ENCODE data around the gene PIEZO2. TPM values are rescaled to one million over a fixed set of nuclear protein-coding genes. Genes with fewer than 3 reads are reported as not detected.
A peak's percentile ranks its signal among the peaks of the same experiment; 100 is the strongest.

Gene PIEZO2
- total RNA-seq, 1 experiment from 2014 or later, result 10.7 TPM

DNA sequence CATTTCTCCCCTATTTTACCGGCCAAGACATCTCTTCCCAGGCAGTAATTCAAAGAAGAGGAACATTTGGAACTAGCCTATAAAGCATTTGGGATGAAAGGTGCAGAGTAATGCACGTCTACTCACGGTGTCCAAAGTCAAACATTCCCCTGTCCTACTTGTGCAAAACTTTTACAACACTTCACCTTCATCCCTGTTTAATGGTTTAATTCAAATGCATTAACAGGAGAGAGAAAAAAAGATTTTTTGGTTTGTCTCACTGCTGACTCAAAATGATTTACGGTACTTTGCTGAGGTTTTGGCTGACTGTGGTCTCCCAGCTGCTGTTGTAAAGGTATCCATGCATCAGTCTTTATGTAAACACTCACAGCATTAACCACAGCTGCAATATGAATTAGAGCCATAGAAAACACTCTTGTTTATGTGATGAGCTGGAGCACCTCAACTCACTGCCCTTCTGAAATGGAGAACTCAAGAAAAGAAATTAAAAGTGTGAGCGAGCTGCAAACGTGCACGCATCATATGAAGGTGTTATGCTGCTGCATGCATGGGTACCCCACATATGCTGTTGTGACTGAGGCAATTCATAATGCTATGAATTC, 220.5 kb downstream of the PIEZO2 start (continued):
- TF ChIP-seq, protein P1, sequence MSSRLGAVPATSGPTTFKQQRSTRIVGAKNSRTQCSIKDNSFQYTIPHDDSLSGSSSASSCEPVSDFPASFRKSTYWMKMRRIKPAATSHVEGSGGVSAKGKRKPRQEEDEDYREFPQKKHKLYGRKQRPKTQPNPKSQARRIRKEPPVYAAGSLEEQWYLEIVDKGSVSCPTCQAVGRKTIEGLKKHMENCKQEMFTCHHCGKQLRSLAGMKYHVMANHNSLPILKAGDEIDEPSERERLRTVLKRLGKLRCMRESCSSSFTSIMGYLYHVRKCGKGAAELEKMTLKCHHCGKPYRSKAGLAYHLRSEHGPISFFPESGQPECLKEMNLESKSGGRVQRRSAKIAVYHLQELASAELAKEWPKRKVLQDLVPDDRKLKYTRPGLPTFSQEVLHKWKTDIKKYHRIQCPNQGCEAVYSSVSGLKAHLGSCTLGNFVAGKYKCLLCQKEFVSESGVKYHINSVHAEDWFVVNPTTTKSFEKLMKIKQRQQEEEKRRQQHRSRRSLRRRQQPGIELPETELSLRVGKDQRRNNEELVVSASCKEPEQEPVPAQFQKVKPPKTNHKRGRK (CRISPR knock-in tag; IDR thresholded peaks at IDR 0.05; ENCODE audit: borderline replicate concordance), result no peak
- no peak for TF ChIP-seq HMGA2 (CRISPR knock-in tag; IDR thresholded peaks at IDR 0.05)
- TF ChIP-seq, protein P2, sequence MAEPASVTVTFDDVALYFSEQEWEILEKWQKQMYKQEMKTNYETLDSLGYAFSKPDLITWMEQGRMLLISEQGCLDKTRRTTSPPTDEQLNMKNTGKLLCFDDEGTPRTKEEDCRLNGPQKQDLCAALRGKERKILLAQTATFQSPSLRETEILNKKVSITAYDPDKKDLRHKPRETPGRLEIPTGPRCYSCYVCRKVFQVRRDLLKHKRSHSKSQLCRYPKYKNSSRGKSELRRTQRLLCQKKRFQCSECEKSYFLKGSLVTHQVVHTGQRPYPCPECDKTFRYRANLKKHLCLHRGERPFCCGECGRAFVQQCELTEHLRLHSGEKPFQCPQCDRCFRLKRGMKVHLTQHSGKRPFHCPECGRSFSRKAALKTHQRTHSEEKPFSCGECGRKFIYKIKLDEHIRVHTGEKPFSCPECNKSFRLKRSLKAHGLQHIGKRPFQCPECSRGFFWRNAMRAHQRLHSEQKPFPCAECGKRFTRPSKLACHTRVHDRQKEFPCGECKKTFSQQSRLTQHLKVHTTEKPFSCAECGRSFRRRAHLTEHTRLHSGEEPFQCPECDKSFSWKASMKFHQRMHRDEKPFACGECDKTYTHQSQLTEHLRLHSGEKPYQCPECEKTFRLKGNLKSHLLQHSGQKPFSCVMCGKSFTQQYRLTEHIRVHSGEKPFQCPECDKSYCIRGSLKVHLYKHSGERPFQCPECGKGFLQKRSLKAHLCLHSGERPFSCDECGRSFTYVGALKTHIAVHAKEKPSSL (CRISPR knock-in tag; conservative IDR thresholded peaks at IDR 0.05), result no peak
- no peak for TF ChIP-seq ETV6 (CRISPR knock-in tag; IDR thresholded peaks at IDR 0.05)
- TF ChIP-seq ZNF219 (CRISPR knock-in tag; IDR thresholded peaks at IDR 0.05; ENCODE audit: borderline replicate concordance), result no peak
- TF ChIP-seq SP1 (CRISPR knock-in tag; conservative IDR thresholded peaks at IDR 0.05), result no peak
- TF ChIP-seq GTF2I (CRISPR knock-in tag; conservative IDR thresholded peaks at IDR 0.05), result no peak

DNA sequence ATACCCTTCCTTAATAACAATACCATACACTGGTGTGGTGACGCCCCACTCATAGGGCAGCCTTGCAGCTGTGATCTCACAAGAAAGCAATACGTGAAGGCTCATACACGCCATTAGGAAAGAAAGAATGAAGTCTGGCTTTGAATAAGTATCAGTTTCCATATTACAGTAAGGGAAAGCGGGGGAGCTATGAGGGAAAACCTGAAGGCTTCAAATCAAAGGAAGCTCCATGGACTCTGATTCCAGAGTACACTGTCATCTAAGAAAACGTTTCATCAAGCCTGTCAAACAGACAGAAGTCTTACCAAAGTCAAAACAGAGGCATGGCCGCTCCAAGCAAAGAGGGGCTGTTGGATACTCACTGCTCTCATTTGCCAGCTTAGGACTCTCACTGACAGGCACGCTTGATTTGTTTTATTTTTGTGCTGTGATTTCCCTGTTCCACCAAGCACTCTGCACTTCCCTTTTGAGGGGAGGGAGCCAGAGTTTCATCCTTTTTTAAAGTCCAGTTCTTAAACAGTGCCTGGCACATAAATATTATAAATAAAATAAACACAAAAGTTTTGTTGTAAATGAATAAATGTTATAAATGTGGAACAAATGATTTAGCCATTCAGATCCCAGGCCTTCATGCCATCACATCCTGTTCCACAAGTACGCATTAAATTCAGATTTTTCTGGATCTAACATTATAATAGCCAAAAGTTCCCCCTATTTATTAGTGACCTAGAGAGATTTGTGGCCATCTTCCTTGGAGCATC, 221.2 kb downstream of the PIEZO2 start:
- no peaks in the 10 kb centered on the region for H3K27me3 Mint-ChIP-seq (ENCODE audit: low read depth)
- ATAC-seq (no peak), DNase-seq (ENCODE audit: low spot score) (no peak)
- TF ChIP-seq NFE2L1 (CRISPR knock-in tag; IDR thresholded peaks at IDR 0.05), result no peak
- TF ChIP-seq ATF1 (CRISPR knock-in tag; IDR thresholded peaks at IDR 0.05), result no peak
- TF ChIP-seq, protein P3, sequence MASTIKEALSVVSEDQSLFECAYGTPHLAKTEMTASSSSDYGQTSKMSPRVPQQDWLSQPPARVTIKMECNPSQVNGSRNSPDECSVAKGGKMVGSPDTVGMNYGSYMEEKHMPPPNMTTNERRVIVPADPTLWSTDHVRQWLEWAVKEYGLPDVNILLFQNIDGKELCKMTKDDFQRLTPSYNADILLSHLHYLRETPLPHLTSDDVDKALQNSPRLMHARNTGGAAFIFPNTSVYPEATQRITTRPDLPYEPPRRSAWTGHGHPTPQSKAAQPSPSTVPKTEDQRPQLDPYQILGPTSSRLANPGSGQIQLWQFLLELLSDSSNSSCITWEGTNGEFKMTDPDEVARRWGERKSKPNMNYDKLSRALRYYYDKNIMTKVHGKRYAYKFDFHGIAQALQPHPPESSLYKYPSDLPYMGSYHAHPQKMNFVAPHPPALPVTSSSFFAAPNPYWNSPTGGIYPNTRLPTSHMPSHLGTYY (CRISPR knock-in tag; IDR thresholded peaks at IDR 0.05), result no peak
- no peak for TF ChIP-seq TP53 (CRISPR knock-in tag; IDR thresholded peaks at IDR 0.05)
- no peak for TF ChIP-seq ZNF263 (CRISPR knock-in tag; IDR thresholded peaks at IDR 0.05; ENCODE audit: low read depth)
- TF ChIP-seq SMAD3 (CRISPR knock-in tag; IDR thresholded peaks at IDR 0.05; ENCODE audit: borderline replicate concordance), result no peak
- TF ChIP-seq JUN (CRISPR knock-in tag; IDR thresholded peaks at IDR 0.05), result no peak
- TF ChIP-seq CREB1 (CRISPR knock-in tag; IDR thresholded peaks at IDR 0.05), result no peak
- POLR2A ChIA-PET, result no interaction called here
- peaks cover 3% of the 10 kb centered on the region; the same call in 1 of the 2 replicates for H3K9me3 Mint-ChIP-seq
- peaks cover 54% of the 10 kb centered on the region for H3K4me1 Mint-ChIP-seq
- H3K36me3 Mint-ChIP-seq, result no peaks in the 10 kb centered on the region
- H3K4me3 Mint-ChIP-seq, result peak overlapping the region; percentile 33; the same call in 1 of the 2 replicates
- CTCF ChIA-PET, result interaction anchor here (2.1 kb wide), 1 partner anchor 113 kb away, joined by 7 read pairs; no protein-coding TSS in a partner anchor
- H3K27ac Mint-ChIP-seq, result peak overlapping the region; percentile 46; the same call in 1 of the 2 replicates

DNA sequence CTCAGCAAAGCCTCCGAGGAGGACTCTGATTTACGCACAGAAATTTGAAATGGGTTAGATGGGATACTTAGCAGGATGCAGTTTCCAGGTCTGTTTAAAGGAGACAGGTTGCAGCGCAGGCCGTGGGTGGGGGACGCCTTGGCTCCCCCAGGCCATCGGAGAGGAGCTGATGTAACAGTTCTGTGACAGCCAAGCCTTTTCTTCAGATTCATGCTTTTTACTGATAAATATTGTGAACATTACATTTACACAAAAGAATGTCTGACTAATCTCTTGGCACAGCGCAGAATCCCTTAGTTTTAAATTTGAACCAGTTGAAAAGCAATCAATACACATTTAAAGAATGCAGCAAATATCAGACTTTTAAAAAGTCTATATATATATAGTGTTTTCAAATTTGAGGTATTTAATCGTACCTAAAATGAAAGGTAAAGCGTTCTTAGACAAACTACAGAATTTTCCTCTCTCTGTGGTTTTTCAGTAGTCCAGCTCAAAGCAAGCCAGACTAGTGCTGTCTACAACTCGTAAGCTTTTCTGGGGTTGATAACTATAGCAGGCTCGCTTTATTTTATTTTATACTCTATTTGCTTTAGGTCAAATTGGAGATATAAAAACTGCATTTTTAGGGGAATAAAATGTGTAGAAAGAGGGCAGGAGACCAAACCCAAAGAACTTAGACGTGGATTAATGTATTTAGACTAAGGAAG, 221.9 kb downstream of the PIEZO2 start:
- H3K4me3 Mint-ChIP-seq, result no peak overlapping the region
- POLR2A ChIA-PET, result no interaction called here

More for the DNA sequence above, 221.9 kb downstream of the PIEZO2 start:
- Mint-ChIP-seq H3K27ac (peak overlapping the region; percentile 46; the same call in 1 of the 2 replicates), H3K36me3 (no peaks in the 10 kb centered on the region; the same call in 1 of the 2 replicates), H3K9me3 (peaks cover 3% of the 10 kb centered on the region; the same call in 1 of the 2 replicates), H3K4me1 (peaks cover 57% of the 10 kb centered on the region), H3K27me3 (ENCODE audit: low read depth) (no peaks in the 10 kb centered on the region)
- CTCF ChIA-PET, result interaction anchor here (2.1 kb wide), 1 partner anchor 113 kb away, joined by 7 read pairs; no protein-coding TSS in a partner anchor
- TF ChIP-seq, protein P4, sequence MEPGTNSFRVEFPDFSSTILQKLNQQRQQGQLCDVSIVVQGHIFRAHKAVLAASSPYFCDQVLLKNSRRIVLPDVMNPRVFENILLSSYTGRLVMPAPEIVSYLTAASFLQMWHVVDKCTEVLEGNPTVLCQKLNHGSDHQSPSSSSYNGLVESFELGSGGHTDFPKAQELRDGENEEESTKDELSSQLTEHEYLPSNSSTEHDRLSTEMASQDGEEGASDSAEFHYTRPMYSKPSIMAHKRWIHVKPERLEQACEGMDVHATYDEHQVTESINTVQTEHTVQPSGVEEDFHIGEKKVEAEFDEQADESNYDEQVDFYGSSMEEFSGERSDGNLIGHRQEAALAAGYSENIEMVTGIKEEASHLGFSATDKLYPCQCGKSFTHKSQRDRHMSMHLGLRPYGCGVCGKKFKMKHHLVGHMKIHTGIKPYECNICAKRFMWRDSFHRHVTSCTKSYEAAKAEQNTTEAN (CRISPR knock-in tag; IDR thresholded peaks at IDR 0.05), result no peak
- TF ChIP-seq NR2C2 (CRISPR knock-in tag; IDR thresholded peaks at IDR 0.05) (no peak), NFYB (CRISPR knock-in tag; conservative IDR thresholded peaks at IDR 0.05; ENCODE audit: low read depth) (no peak), ZNF396 (CRISPR knock-in tag; IDR thresholded peaks at IDR 0.05; ENCODE audit: borderline replicate concordance) (no peak)
- TF ChIP-seq, protein P5, sequence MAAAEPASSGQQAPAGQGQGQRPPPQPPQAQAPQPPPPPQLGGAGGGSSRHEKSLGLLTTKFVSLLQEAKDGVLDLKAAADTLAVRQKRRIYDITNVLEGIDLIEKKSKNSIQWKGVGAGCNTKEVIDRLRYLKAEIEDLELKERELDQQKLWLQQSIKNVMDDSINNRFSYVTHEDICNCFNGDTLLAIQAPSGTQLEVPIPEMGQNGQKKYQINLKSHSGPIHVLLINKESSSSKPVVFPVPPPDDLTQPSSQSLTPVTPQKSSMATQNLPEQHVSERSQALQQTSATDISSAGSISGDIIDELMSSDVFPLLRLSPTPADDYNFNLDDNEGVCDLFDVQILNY (CRISPR knock-in tag; IDR thresholded peaks at IDR 0.05), result no peak
- DNase-seq (ENCODE audit: low spot score), result no peak
- no peak for ATAC-seq
